Caco-2 (cell line): ENCODE measurements around the gene TRNT1. TPM values are rescaled to one million over a fixed set of nuclear protein-coding genes. Genes with fewer than 3 reads are reported as not detected.

ENCODE experiments used
- BruUV-seq: library from RNA; stranded (reverse); fragments of 400-500 nt; replicated peaks from 2 replicates; lab custom pipeline; 2021; lab: Mats Ljungman, UMichigan
- CTCF ChIA-PET: fragments of 300-600 bp; sonication (Branson Sonifier 250); formaldehyde crosslinking; loops from one replicate; lab custom pipeline; 2022; ENCODE audit warnings: antibody characterized with exemption; lab: Charles Lee
- POLR2A ChIA-PET: fragments of 300-600 bp; sonication (Branson Sonifier 250); formaldehyde crosslinking; loops from one replicate; lab custom pipeline; 2022; ENCODE audit warnings: antibody characterized with exemption; lab: Charles Lee
- DNase-seq, 2 experiments: peaks; one replicate each; pipeline versions ENCODE4 v3.0.0 to v3.0.0-alpha.2; 2020 to 2022
- H3K27me3 ChIP-seq: replicated peaks from 2 replicates; pipeline ENCODE4 v1.6.0; 2011; ENCODE audit warnings: low read length; ENCODE audit not compliant: control insufficient read depth, insufficient read depth
- H3K36me3 ChIP-seq: 2 replicates; pipeline ENCODE4 v1.5.1; 2011; ENCODE audit warnings: low read length; ENCODE audit not compliant: control insufficient read depth, insufficient read depth
- H3K4me1 ChIP-seq: fragments of 250-450 bp; sonication (Bioruptor Pico); 2 replicates; pipeline ENCODE4 v1.5.1; 2020; ENCODE audit warnings: mild to moderate bottlenecking
- H3K4me3 ChIP-seq: 2 replicates; pipeline ENCODE4 v1.5.1; 2011; ENCODE audit warnings: low read depth, mild to moderate bottlenecking, control low read depth, low read length
- H3K9me3 ChIP-seq: fragments of 250-450 bp; sonication (Bioruptor Pico); 2 replicates; pipeline ENCODE4 v1.5.1; 2020; ENCODE audit warnings: mild to moderate bottlenecking, moderate library complexity
- H3K27ac Mint-ChIP-seq: one replicate; pipeline ENCODE4 v1.8.0; 2022; ENCODE audit warnings: mixed read lengths; ENCODE audit not compliant: unreplicated experiment
- H3K27me3 Mint-ChIP-seq: one replicate; pipeline ENCODE4 v1.8.0; 2022; ENCODE audit warnings: mixed read lengths; ENCODE audit not compliant: insufficient read depth, unreplicated experiment
- H3K36me3 Mint-ChIP-seq: one replicate; pipeline ENCODE4 v1.8.0; 2022; ENCODE audit warnings: mild to moderate bottlenecking, mixed read lengths; ENCODE audit not compliant: insufficient read depth, unreplicated experiment
- H3K4me1 Mint-ChIP-seq: one replicate; pipeline ENCODE4 v1.8.0; 2022; ENCODE audit warnings: low read depth, mixed read lengths; ENCODE audit not compliant: unreplicated experiment
- H3K4me3 Mint-ChIP-seq: one replicate; pipeline ENCODE4 v1.8.0; 2022; ENCODE audit warnings: mild to moderate bottlenecking, moderate library complexity, mixed read lengths; ENCODE audit not compliant: unreplicated experiment
- H3K9me3 Mint-ChIP-seq: one replicate; pipeline ENCODE4 v1.8.0; 2022; ENCODE audit warnings: mixed read lengths; ENCODE audit not compliant: unreplicated experiment
- CTCF ChIP-seq, 2 experiments: fragments of 200-600 bp in 1 of 2; IDR thresholded peaks; 1 replicate in 1 of 2; 2 replicates in 1 of 2; pipeline versions ENCODE4 v1.5.1 to v1.8.0; 2011 to 2022; ENCODE audit warnings: antibody characterized with exemption in 1 of 2, control low read depth in 1 of 2, inconsistent platforms in 1 of 2, low read depth in 1 of 2, low read length in 1 of 2, mild to moderate bottlenecking in 1 of 2, moderate library complexity in 1 of 2; ENCODE audit not compliant: insufficient read depth in 1 of 2, severe bottlenecking in 1 of 2, unreplicated experiment in 1 of 2
- intact Hi-C: fragments of 100-400 bp; cut with micrococcal nuclease; formaldehyde crosslinking; loops from one replicate; pipeline ENCODE4 v1.10.0; 2022; ENCODE audit not compliant: unreplicated experiment
- total RNA-seq: library from RNA; stranded (reverse); gene quantifications from 2 replicates; pipeline ENCODE4 v1.2.3, GENCODE V29; 2022

Gene TRNT1
- total RNA-seq, 1 experiment from 2014 or later, result 43.6 TPM

DNA sequence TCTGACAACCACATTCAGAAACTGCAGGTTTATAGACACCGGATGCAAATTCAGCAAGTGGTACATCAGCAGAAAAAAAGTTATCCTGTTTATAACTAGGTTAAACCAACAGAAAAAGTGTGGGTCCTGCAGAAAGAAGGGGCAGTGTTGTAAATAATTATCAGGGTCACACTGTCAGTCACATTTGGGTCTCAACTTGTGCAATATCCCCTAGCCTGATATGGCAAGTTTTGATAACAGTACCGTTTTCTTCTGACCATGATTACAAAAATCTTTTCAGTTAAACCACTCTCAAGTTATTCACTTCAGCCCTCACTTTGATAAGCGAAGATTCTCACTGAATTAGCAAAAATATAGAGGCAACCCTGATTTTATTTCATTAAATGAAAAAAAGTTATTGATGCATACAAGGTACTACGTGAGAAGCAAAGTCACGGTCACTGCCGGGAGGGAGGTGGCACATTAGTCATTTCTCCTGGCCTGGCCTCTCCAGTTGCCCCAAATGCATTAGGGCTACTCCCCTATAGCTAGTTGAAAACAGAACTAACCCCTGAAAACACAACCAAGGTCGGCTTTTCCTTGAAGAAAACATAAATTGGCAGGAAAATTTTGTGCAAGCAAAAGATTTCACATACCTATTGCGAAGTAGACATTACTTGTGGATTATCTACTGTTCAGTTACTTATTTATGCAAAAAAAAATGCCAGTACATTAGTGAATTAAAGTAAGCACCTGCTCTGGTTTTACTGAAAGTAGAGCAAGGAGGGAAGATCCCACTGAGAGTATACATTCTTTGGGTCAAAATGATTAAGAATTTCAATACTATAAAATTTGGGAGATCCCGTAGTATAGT is 45.1 kb upstream of the TRNT1 start:
- H3K4me1 Mint-ChIP-seq, result peaks cover 7% of the 10 kb centered on the region
- ChIA-PET POLR2A (no interaction called here), CTCF (no interaction called here)
- Histone ChIP-seq H3K36me3 (no peaks in the 10 kb centered on the region), H3K4me1 (peaks cover 17% of the 10 kb centered on the region; the same call in 1 of the 2 replicates), H3K27me3 (no peaks in the 10 kb centered on the region), H3K4me3 (no peak overlapping the region), H3K9me3 (no peaks in the 10 kb centered on the region)
- DNase-seq, result no peak
- no TSS peak for BruUV-seq
- H3K27me3 Mint-ChIP-seq, result no peaks in the 10 kb centered on the region
- intact Hi-C loops, result no loop called here
- no peak overlapping the region for H3K4me3 Mint-ChIP-seq
- H3K27ac Mint-ChIP-seq, result no peak overlapping the region
- no peaks in the 10 kb centered on the region for H3K9me3 Mint-ChIP-seq
- TF ChIP-seq CTCF (IDR thresholded peaks at IDR 0.05; ENCODE audit: insufficient read depth in 1 of 2, low read depth in 1 of 2, low read length in 1 of 2, severe bottlenecking in 1 of 2, unreplicated experiment in 1 of 2), result no peak
- no peaks in the 10 kb centered on the region for H3K36me3 Mint-ChIP-seq

DNA sequence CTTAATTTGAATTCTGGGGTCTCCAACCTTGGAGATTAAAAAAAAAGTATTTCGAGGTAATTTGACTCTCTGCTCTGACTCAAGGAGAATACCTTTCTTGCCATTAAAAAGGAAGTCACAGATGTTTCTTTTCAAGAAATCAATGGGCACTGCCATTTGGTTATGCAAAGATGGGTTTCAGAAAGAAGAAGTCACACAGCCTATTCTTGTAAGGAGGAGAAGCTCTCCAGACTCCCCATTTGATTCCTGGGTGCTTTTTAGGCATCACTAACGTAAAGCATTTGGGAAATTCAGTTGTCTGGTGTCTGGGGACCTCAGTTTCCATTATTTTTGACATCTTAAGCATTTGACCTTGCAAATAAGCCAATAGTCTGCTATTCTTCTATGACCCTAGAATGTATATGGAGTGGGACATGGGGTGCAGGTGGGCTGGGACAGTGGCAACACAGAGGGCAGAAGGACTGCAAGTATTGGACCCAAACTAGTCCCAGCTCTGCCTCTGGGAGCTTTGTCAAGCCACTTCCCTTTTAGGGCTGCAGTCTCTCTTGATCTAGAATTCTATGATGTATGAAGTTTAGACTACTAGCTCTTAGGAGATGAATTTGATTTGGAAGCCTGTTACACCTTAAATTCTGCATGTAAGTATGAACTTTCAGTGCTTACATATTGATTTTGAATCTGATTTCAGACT is 44.4 kb upstream of the TRNT1 start:
- intact Hi-C loops, result no loop called here
- H3K4me1 Mint-ChIP-seq, result peaks cover 7% of the 10 kb centered on the region
- ChIA-PET CTCF (no interaction called here), POLR2A (no interaction called here)
- no peaks in the 10 kb centered on the region for H3K36me3 Mint-ChIP-seq
- no peak overlapping the region for H3K27ac Mint-ChIP-seq
- BruUV-seq, result no TSS peak
- Histone ChIP-seq H3K4me3 (no peak overlapping the region), H3K27me3 (no peaks in the 10 kb centered on the region), H3K36me3 (no peaks in the 10 kb centered on the region), H3K9me3 (no peaks in the 10 kb centered on the region), H3K4me1 (peaks cover 17% of the 10 kb centered on the region; the same call in 1 of the 2 replicates)
- no peaks in the 10 kb centered on the region for H3K27me3 Mint-ChIP-seq
- DNase-seq, result no peak
- H3K4me3 Mint-ChIP-seq, result no peak overlapping the region
- TF ChIP-seq CTCF (IDR thresholded peaks at IDR 0.05; ENCODE audit: insufficient read depth in 1 of 2, low read depth in 1 of 2, low read length in 1 of 2, severe bottlenecking in 1 of 2, unreplicated experiment in 1 of 2), result no peak
- no peaks in the 10 kb centered on the region for H3K9me3 Mint-ChIP-seq

DNA sequence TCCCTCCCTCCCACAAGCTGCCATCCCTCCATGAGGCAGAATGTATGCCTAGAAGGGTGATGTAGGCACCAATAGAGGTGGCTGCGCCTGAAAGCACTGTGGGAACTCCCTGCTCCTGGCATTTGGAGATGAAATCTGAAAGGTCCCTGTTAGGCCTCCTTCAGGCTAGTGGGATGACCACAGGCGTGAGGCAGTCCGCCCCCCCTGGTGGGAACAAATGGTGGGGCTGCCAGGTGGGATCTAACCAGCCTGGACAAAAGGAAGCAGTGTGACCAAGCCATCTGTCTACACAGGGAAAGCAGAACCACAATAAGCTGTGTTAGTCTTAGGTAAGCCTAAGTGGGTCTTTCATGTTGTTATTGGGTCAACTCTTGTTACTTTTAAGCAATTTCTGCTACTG is 41.9 kb upstream of the TRNT1 start:
- Histone ChIP-seq H3K27me3 (no peaks in the 10 kb centered on the region), H3K4me3 (no peak overlapping the region), H3K4me1 (peaks cover 17% of the 10 kb centered on the region; the same call in 1 of the 2 replicates), H3K36me3 (no peaks in the 10 kb centered on the region), H3K9me3 (no peaks in the 10 kb centered on the region)
- no peak for TF ChIP-seq CTCF (IDR thresholded peaks at IDR 0.05; ENCODE audit: insufficient read depth in 1 of 2, low read depth in 1 of 2, low read length in 1 of 2, severe bottlenecking in 1 of 2, unreplicated experiment in 1 of 2)
- H3K9me3 Mint-ChIP-seq, result no peaks in the 10 kb centered on the region
- no peak overlapping the region for H3K27ac Mint-ChIP-seq
- peaks cover 7% of the 10 kb centered on the region for H3K4me1 Mint-ChIP-seq
- CTCF ChIA-PET, result no interaction called here
- DNase-seq, result peak in 1 of 2 experiments; percentile 7
- no peaks in the 10 kb centered on the region for H3K27me3 Mint-ChIP-seq
- intact Hi-C loops, result no loop called here
- no TSS peak for BruUV-seq
- no peak overlapping the region for H3K4me3 Mint-ChIP-seq
- H3K36me3 Mint-ChIP-seq, result no peaks in the 10 kb centered on the region
- POLR2A ChIA-PET, result no interaction called here
